Activated CD8-positive, alpha-beta memory T cell treated with anti-CD3 and anti-CD28 coated beads for 4 hours (primary cell): Measurements from ENCODE around the gene MAGOHB.
"Not testable (repeated sequence)": the region's sequence is repeated elsewhere in the genome, so short reads cannot be mapped to it uniquely, and the experiment has no call there.

Experiments used
- DNase-seq, 2 donors: peaks; one replicate each; pipeline ENCODE4 v3.0.0-alpha.2; 2020; ENCODE audit warnings: low read depth in 2 of 2

The MAGOHB gene

GRCh38 chr12:10612110-10612509, 1.3 kb downstream of the MAGOHB start:
- DNase-seq: no peak

- DNase-seq: not testable (repeated sequence)
Observed at GRCh38 chr12:10611258-10611657, 2.2 kb downstream of the MAGOHB start.

GRCh38 chr12:10610188-10610587, 3.2 kb downstream of the MAGOHB start:
- no peak for DNase-seq

GRCh38 chr12:10607885-10608458, 5.4 kb downstream of the MAGOHB start:
- DNase-seq: no peak

- no peak for DNase-seq
Observed at GRCh38 chr12:10601860-10602259, 11.5 kb downstream of the MAGOHB start.

- no peak for DNase-seq
Observed at GRCh38 chr12:10600988-10601387, 12.4 kb downstream of the MAGOHB start.

- DNase-seq: no peak
Observed at GRCh38 chr12:10595881-10596280, 17.5 kb downstream of the MAGOHB start.

GRCh38 chr12:10590966-10591365, 22.4 kb downstream of the MAGOHB start:
- no peak for DNase-seq

GRCh38 chr12:10584415-10584814, 29.0 kb downstream of the MAGOHB start:
- DNase-seq: no peak

GRCh38 chr12:10582704-10583103, 30.7 kb downstream of the MAGOHB start:
- no peak for DNase-seq

- not testable (repeated sequence) for DNase-seq
Observed at GRCh38 chr12:10582133-10582532, 31.3 kb downstream of the MAGOHB start.

- DNase-seq: no peak
Observed at GRCh38 chr12:10574307-10574706, 39.1 kb downstream of the MAGOHB start.

- DNase-seq: not testable (repeated sequence)
Observed at GRCh38 chr12:10572021-10572490, 41.4 kb downstream of the MAGOHB start.

GRCh38 chr12:10571141-10571540, 42.3 kb downstream of the MAGOHB start:
- DNase-seq: no peak

- no peak for DNase-seq
Observed at GRCh38 chr12:10567813-10568212, 45.6 kb downstream of the MAGOHB start.

- DNase-seq: no peak
Observed at GRCh38 chr12:10563966-10564365, 49.4 kb downstream of the MAGOHB start.

GRCh38 chr12:10563002-10563401, 50.4 kb downstream of the MAGOHB start:
- DNase-seq: no peak

GRCh38 chr12:10562306-10562933, 51.0 kb downstream of the MAGOHB start:
- no peak for DNase-seq

- no peak for DNase-seq
Observed at GRCh38 chr12:10559244-10559643, 54.2 kb downstream of the MAGOHB start.

GRCh38 chr12:10558789-10559188, 54.6 kb downstream of the MAGOHB start:
- no peak for DNase-seq

GRCh38 chr12:10558301-10558700, 55.1 kb downstream of the MAGOHB start:
- DNase-seq: no peak

GRCh38 chr12:10557766-10558165, 55.6 kb downstream of the MAGOHB start:
- DNase-seq: no peak

GRCh38 chr12:10557329-10557728, 56.1 kb downstream of the MAGOHB start:
- no peak for DNase-seq
